MM.1S (cell line): ENCODE data around the gene BACH2.

Experiments used
- DNase-seq: peaks from one replicate; pipeline ENCODE4 v3.0.0-alpha.2; 2015
- H2AFZ ChIP-seq: fragments of 300-600 bp; sonication (generic); 2 replicates; pipeline ENCODE4 v1.6.0; 2016; ENCODE audit warnings: antibody characterized with exemption, low read length
- H3F3A ChIP-seq: fragments of 300-600 bp; sonication (generic); 2 replicates; pipeline ENCODE4 v1.6.1; 2016; ENCODE audit warnings: mild to moderate bottlenecking, antibody characterized with exemption, low read length, moderate library complexity, mixed read lengths; ENCODE audit not compliant: insufficient read depth
- H3K27ac ChIP-seq: fragments of 300-600 bp; sonication (generic); 2 replicates; pipeline ENCODE4 v1.5.1; 2016; ENCODE audit warnings: mild to moderate bottlenecking, low read length
- H3K27me3 ChIP-seq: fragments of 300-600 bp; sonication (generic); replicated peaks from 2 replicates; pipeline ENCODE4 v1.6.0; 2016; ENCODE audit warnings: low read length; ENCODE audit not compliant: insufficient read depth
- H3K36me3 ChIP-seq: fragments of 300-600 bp; sonication (generic); replicated peaks from 2 replicates; pipeline ENCODE4 v1.6.1; 2016; ENCODE audit warnings: mild to moderate bottlenecking, low read length, mixed read lengths; ENCODE audit not compliant: insufficient read depth
- H3K4me1 ChIP-seq: fragments of 300-600 bp; sonication (generic); 2 replicates; pipeline ENCODE4 v1.6.1; 2016; ENCODE audit warnings: low read length, mixed read lengths
- H3K4me2 ChIP-seq: fragments of 300-600 bp; sonication (generic); 2 replicates; pipeline ENCODE4 v1.6.0; 2016; ENCODE audit warnings: low read depth, low read length
- H3K4me3 ChIP-seq: fragments of 300-600 bp; sonication (generic); 2 replicates; pipeline ENCODE4 v1.5.1; 2016; ENCODE audit warnings: low read length, mixed read lengths
- H3K79me2 ChIP-seq: fragments of 300-600 bp; sonication (generic); 2 replicates; pipeline ENCODE4 v1.6.1; 2016; ENCODE audit warnings: mixed run types, low read length, mixed read lengths
- H3K9ac ChIP-seq: fragments of 300-600 bp; sonication (generic); 2 replicates; pipeline ENCODE4 v1.6.1; 2016; ENCODE audit warnings: low read length, mixed read lengths
- H3K9me2 ChIP-seq: fragments of 300-600 bp; sonication (generic); replicated peaks from 2 replicates; pipeline ENCODE4 v1.6.1; 2016; ENCODE audit warnings: mild to moderate bottlenecking, low read length, mixed read lengths; ENCODE audit not compliant: insufficient read depth
- H3K9me3 ChIP-seq: fragments of 300-600 bp; sonication (generic); replicated peaks from 2 replicates; pipeline ENCODE4 v1.6.1; 2016; ENCODE audit warnings: mild to moderate bottlenecking, low read length, mixed read lengths; ENCODE audit not compliant: insufficient read depth
- H4K20me1 ChIP-seq: fragments of 300-600 bp; sonication (generic); 2 replicates; pipeline ENCODE4 v1.6.1; 2016; ENCODE audit warnings: mild to moderate bottlenecking, low read length, moderate library complexity, mixed read lengths; ENCODE audit not compliant: insufficient read depth
- CTCF ChIP-seq: fragments of 300-600 bp; sonication (generic); IDR thresholded peaks from 2 replicates; pipeline ENCODE4 v1.5.1; 2016; ENCODE audit warnings: antibody characterized with exemption, low read length, mixed read lengths
- EZH2 ChIP-seq: fragments of 300-600 bp; sonication (generic); optimal IDR thresholded peaks from 2 replicates; pipeline ENCODE3; 2017; ENCODE audit warnings: low read depth, mild to moderate bottlenecking, antibody characterized with exemption, low read length, mixed read lengths
- EZH2phosphoT487 ChIP-seq: fragments of 300-600 bp; sonication (generic); IDR thresholded peaks from 2 replicates; pipeline ENCODE4 v1.6.1; 2018; ENCODE audit warnings: antibody characterized with exemption, low read length

The BACH2 gene

DNA sequence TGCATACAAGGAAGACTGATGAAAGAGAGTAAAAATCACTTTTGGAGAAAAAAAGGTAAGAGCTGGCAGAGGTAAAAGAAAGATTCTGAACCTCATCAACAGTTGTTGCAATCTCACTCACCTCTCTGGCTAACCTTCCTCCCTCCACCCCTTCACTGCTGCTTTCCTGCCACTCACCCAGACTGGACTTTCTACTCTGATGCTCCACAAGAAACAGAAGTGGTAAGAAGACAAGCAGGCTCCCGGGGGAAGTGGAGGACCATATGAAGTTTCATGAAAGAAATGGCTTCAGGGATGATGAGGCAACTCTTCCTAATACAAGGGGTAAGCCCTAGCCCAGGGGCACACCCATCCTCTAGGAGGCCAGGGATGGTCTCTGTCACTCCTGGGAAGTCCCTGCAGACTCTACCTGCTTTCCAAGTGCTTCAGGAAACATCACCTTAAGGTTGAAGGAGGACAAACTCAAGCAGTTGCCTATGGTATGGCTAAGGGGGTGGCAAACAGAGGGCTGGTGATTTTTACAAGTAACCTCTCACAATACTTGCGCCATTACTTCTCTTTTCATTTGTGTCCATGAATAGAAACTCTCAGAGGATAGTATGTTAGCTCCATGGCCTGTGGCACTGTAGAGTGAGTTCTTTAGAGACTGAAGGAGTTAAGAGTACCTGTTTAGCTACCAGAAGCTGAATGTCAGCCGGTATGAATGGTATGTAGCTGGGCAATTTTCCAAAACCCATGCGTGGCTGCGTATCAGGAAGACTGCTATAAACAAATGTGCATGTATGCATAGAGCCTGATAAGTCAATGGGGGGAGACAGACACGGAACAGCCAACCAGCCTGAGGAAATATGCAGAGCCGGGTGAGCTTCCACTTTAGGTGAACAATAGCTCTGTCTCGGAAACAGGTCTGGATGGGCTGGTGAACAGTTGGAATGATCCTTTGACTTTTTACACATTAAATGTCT is 112.0 kb downstream of the BACH2 start:
- Histone ChIP-seq H3K27ac (no peak overlapping the region), H3K9me3 (no peaks in the 10 kb centered on the region), H3K9ac (no peak overlapping the region), H3K36me3 (no peaks in the 10 kb centered on the region), H3K4me3 (no peak overlapping the region), H3K9me2 (no peaks in the 10 kb centered on the region), H3K4me1 (peaks cover 2% of the 10 kb centered on the region; the same call in 1 of the 2 replicates), H2AFZ (no peak overlapping the region), H3F3A (no peaks in the 10 kb centered on the region), H3K79me2 (no peaks in the 10 kb centered on the region), H4K20me1 (no peaks in the 10 kb centered on the region), H3K4me2 (no peak overlapping the region), H3K27me3 (no peaks in the 10 kb centered on the region)
- no peak for DNase-seq
- TF ChIP-seq CTCF, result no peak
- TF ChIP-seq EZH2phosphoT487, result no peak
- TF ChIP-seq EZH2, result no peak

GRCh38 chr6:90183587-90184333 is 112.9 kb downstream of the BACH2 start:
- no peak for DNase-seq
- H3K36me3 ChIP-seq, result no peaks in the 10 kb centered on the region
- H3K9ac ChIP-seq, result no peak overlapping the region
- no peaks in the 10 kb centered on the region for H3K27me3 ChIP-seq
- H3K4me2 ChIP-seq, result no peak overlapping the region
- no peaks in the 10 kb centered on the region for H3K9me3 ChIP-seq
- H4K20me1 ChIP-seq, result no peaks in the 10 kb centered on the region
- no peak overlapping the region for H3K27ac ChIP-seq
- H3K4me3 ChIP-seq, result no peak overlapping the region
- TF ChIP-seq EZH2phosphoT487 (no peak), EZH2 (no peak), CTCF (no peak)
- no peaks in the 10 kb centered on the region for H3K79me2 ChIP-seq
- peaks cover 2% of the 10 kb centered on the region for H3K4me1 ChIP-seq
- H3F3A ChIP-seq, result no peaks in the 10 kb centered on the region
- no peak overlapping the region for H2AFZ ChIP-seq
- H3K9me2 ChIP-seq, result no peaks in the 10 kb centered on the region

- Histone ChIP-seq H3K36me3 (no peaks in the 10 kb centered on the region), H2AFZ (no peak overlapping the region), H3K79me2 (no peaks in the 10 kb centered on the region), H3K4me2 (no peak overlapping the region), H3K9ac (no peak overlapping the region), H3F3A (no peaks in the 10 kb centered on the region), H3K4me1 (peaks cover 8% of the 10 kb centered on the region; the same call in 1 of the 2 replicates), H3K27me3 (no peaks in the 10 kb centered on the region), H3K9me2 (no peaks in the 10 kb centered on the region), H3K4me3 (no peak overlapping the region), H3K9me3 (no peaks in the 10 kb centered on the region), H4K20me1 (no peaks in the 10 kb centered on the region), H3K27ac (no peak overlapping the region)
- TF ChIP-seq CTCF (no peak), EZH2 (no peak), EZH2phosphoT487 (no peak)
- DNase-seq, result no peak
These were observed 116.1 kb downstream of the BACH2 start for GRCh38 chr6:90180526-90180925.
